Liver (tissue), 3 donors: Measurements from ENCODE around the gene S100A1.

Experiments
- CTCF ChIP-seq: fragments of 150-350 bp; IDR thresholded peaks from 2 replicates; pipeline ENCODE4 v1.5.1; 2017; ENCODE audit warnings: improper control_type of control experiment, low read depth, low read length; ENCODE audit not compliant: missing input control
- EGR1 ChIP-seq, 2 donors: IDR thresholded peaks; 2 replicates each; pipeline ENCODE4 v1.6.1; 2016 to 2018; ENCODE audit warnings: antibody characterized with exemption in 2 of 2, low read depth in 2 of 2
- JUND ChIP-seq, 2 donors: IDR thresholded peaks; 2 replicates each; pipeline ENCODE4 v1.6.1; 2016; ENCODE audit warnings: antibody characterized with exemption in 2 of 2
- SP1 ChIP-seq: IDR thresholded peaks from 2 replicates; pipeline ENCODE4 v1.6.1; 2018; ENCODE audit warnings: antibody characterized with exemption, mild to moderate bottlenecking
- TAF1 ChIP-seq: conservative IDR thresholded peaks from 2 replicates; pipeline ENCODE4 v1.6.1; 2016; ENCODE audit warnings: antibody characterized with exemption, mild to moderate bottlenecking
- TF ChIP-seq, protein P1 (sequence below): IDR thresholded peaks from 2 replicates; pipeline ENCODE4 v1.6.1; 2016; ENCODE audit warnings: antibody characterized with exemption
- donor health status: healthy.
- donor health status: healthy.

- TF ChIP-seq, protein P1, sequence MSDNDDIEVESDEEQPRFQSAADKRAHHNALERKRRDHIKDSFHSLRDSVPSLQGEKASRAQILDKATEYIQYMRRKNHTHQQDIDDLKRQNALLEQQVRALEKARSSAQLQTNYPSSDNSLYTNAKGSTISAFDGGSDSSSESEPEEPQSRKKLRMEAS = no peak
- no peak for TF ChIP-seq CTCF
- no peak for TF ChIP-seq TAF1
- no peak for TF ChIP-seq JUND (IDR thresholded peaks at IDR 0.05)
- no peak for TF ChIP-seq EGR1 (IDR thresholded peaks at IDR 0.05; ENCODE audit: low read depth in 2 of 2)
- no peak for TF ChIP-seq SP1
These were observed 13.3 kb upstream of the S100A1 start for GRCh38 chr1:153614906-153615305.
